Measurements from ENCODE around the gene CHD6.

Gene CHD6

GRCh38 chr20:41470362-41471095, 147.6 kb downstream of the CHD6 start:
- no peak overlapping the region for H3K4me3 ChIP-seq (ENCODE audit: low read depth, low read length)
- no peak for DNase-seq (ENCODE audit: low read depth, low spot score)
- no peak for TF ChIP-seq CTCF (IDR thresholded peaks at IDR 0.05; ENCODE audit: insufficient read depth, low read length, missing control alignments)
- POLR2A ChIA-PET, result no interaction called here
- CTCF ChIA-PET, result no interaction called here

DNA sequence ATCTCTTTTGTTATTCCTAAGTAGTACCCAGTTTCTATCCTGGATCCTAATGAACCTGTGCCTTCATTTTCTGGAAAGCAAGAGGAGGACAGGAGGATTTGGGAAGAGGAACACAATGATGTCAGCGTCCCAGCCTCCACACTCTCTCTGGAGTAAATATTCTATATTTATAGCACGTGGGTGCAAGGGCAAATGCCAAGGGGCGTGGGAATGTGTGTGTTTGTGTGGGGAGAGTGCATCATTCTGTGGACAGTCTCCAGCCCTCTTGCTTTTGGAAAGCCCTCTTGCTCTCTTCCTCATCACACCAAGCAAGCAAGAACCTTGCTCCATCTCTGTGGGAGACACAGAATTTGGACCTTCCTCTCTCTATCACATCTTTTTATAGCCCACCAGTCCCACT, 148.3 kb downstream of the CHD6 start:
- no peak overlapping the region for H3K4me3 ChIP-seq (ENCODE audit: low read depth, low read length)
- no peak for TF ChIP-seq CTCF (IDR thresholded peaks at IDR 0.05; ENCODE audit: insufficient read depth, low read length, missing control alignments)
- no peak for DNase-seq (ENCODE audit: low read depth, low spot score)
- ChIA-PET CTCF (no interaction called here), POLR2A (no interaction called here)

- no peak for DNase-seq (ENCODE audit: low read depth, low spot score)
- ChIA-PET CTCF (no interaction called here), POLR2A (no interaction called here)
- no peak overlapping the region for H3K4me3 ChIP-seq (ENCODE audit: low read depth, low read length)
- no peak for TF ChIP-seq CTCF (IDR thresholded peaks at IDR 0.05; ENCODE audit: insufficient read depth, low read length, missing control alignments)
Measured at GRCh38 chr20:41468994-41469600, 149.1 kb downstream of the CHD6 start.

GRCh38 chr20:41467690-41468089, 150.5 kb downstream of the CHD6 start:
- no peak for DNase-seq (ENCODE audit: low read depth, low spot score)
- no peak overlapping the region for H3K4me3 ChIP-seq (ENCODE audit: low read depth, low read length)
- TF ChIP-seq CTCF (IDR thresholded peaks at IDR 0.05; ENCODE audit: insufficient read depth, low read length, missing control alignments), result no peak
- CTCF ChIA-PET, result interaction anchor here (1.9 kb wide), 1 partner anchor 8 kb away, joined by 4 read pairs; no protein-coding TSS in a partner anchor
- POLR2A ChIA-PET, result no interaction called here

GRCh38 chr20:41467220-41467619, 151.0 kb downstream of the CHD6 start:
- DNase-seq (ENCODE audit: low read depth, low spot score), result no peak
- TF ChIP-seq CTCF (IDR thresholded peaks at IDR 0.05; ENCODE audit: insufficient read depth, low read length, missing control alignments), result no peak
- ChIA-PET CTCF (interaction anchor here (1.9 kb wide), 1 partner anchor 9 kb away, joined by 4 read pairs; no protein-coding TSS in a partner anchor), POLR2A (no interaction called here)
- H3K4me3 ChIP-seq (ENCODE audit: low read depth, low read length), result no peak overlapping the region

GRCh38 chr20:41463567-41463966, 154.6 kb downstream of the CHD6 start:
- ChIA-PET POLR2A (no interaction called here), CTCF (no interaction called here)
- no peak for TF ChIP-seq CTCF (IDR thresholded peaks at IDR 0.05; ENCODE audit: insufficient read depth, low read length, missing control alignments)

More at GRCh38 chr20:41463567-41463966, 154.6 kb downstream of the CHD6 start:
- no peak overlapping the region for H3K4me3 ChIP-seq (ENCODE audit: low read depth, low read length)
- no peak for DNase-seq (ENCODE audit: low read depth, low spot score)
